Activated CD8-positive, alpha-beta memory T cell treated with anti-CD3 and anti-CD28 coated beads, Interleukin-2, amount 50 U/mL, for 48 hours (primary cell): ENCODE measurements around the gene TBATA.

Experiments
- DNase-seq: peaks from one replicate; pipeline ENCODE4 v3.0.0-alpha.2; 2020

Gene TBATA

GRCh38 chr10:70740406-70741288, 44.5 kb downstream of the TBATA start:
- no peak for DNase-seq

- no peak for DNase-seq
Measured at GRCh38 chr10:70738761-70739121, 46.4 kb downstream of the TBATA start.

- DNase-seq, result no peak
Measured at GRCh38 chr10:70738006-70738760, 47.0 kb downstream of the TBATA start.

- no peak for DNase-seq
Measured at GRCh38 chr10:70737250-70737649, 47.9 kb downstream of the TBATA start.

- DNase-seq, result no peak
Measured at GRCh38 chr10:70736525-70736924, 48.7 kb downstream of the TBATA start.

- no peak for DNase-seq
Measured at GRCh38 chr10:70735161-70735560, 50.0 kb downstream of the TBATA start.

GRCh38 chr10:70733051-70733450, 52.1 kb downstream of the TBATA start:
- no peak for DNase-seq

GRCh38 chr10:70732569-70732968, 52.6 kb downstream of the TBATA start:
- no peak for DNase-seq

- DNase-seq, result no peak
Measured at GRCh38 chr10:70730955-70731354, 54.2 kb downstream of the TBATA start.

GRCh38 chr10:70729763-70730357, 55.3 kb downstream of the TBATA start:
- DNase-seq, result no peak

GRCh38 chr10:70728328-70728727, 56.8 kb downstream of the TBATA start:
- no peak for DNase-seq

- no peak for DNase-seq
Measured at GRCh38 chr10:70726909-70727495, 58.2 kb downstream of the TBATA start.

GRCh38 chr10:70723771-70724170, 61.4 kb downstream of the TBATA start:
- no peak for DNase-seq

GRCh38 chr10:70722820-70723424, 62.3 kb downstream of the TBATA start:
- DNase-seq, result no peak
